Cerebellar cortex (tissue), 1 donor: ENCODE results near the gene CELF4.

Experiments
- DNase-seq: peaks from one replicate; pipeline ENCODE4 v3.0.0-alpha.2; 2015; ENCODE audit warnings: low spot score

The CELF4 gene

GRCh38 chr18:37546651-37547050 is 18.9 kb downstream of the CELF4 start:
- no peak for DNase-seq

DNA sequence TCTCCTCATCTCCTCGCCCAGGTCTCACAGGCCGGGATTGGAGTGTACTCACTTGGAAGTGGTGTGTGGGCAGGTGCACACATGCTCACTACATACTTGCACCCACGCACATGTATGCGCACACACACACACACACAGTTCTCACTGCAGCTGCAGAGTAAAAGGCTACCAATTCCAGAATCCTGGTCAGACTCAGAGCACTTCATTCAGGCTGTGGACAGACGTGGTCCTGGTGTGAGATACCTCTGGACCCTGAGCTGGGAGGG is 19.4 kb downstream of the CELF4 start:
- no peak for DNase-seq

GRCh38 chr18:37545461-37546271 is 19.9 kb downstream of the CELF4 start:
- DNase-seq, result peak; percentile 18

- no peak for DNase-seq
Measured at GRCh38 chr18:37544713-37545112, 20.9 kb downstream of the CELF4 start.

GRCh38 chr18:37544217-37544616 is 21.4 kb downstream of the CELF4 start:
- DNase-seq, result no peak

- DNase-seq, result no peak
Measured at GRCh38 chr18:37543321-37543720, 22.3 kb downstream of the CELF4 start.

- no peak for DNase-seq
Measured at GRCh38 chr18:37541517-37541916, 24.1 kb downstream of the CELF4 start.

- no peak for DNase-seq
Measured at GRCh38 chr18:37540424-37541138, 25.0 kb downstream of the CELF4 start.

DNA sequence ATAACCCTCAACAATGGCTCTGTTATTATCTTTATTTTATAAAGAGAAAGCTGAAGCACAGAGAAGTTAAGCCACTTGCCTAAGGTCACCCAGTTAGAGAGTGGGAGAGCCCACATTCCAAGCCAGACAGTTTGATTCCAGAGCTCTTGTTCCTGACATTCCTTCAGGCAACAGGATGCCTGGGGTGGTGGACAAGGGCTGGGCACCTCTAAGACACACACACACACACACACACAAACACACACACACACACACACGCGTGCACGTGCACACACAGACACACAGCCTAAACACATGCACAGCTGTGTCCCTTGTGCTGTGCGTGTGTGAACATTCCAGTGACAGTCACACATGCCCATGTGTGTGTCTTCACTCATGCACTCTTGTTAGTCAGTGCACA is 26.4 kb downstream of the CELF4 start:
- no peak for DNase-seq

GRCh38 chr18:37538526-37539205 is 26.9 kb downstream of the CELF4 start:
- peak; percentile 58 for DNase-seq

DNA sequence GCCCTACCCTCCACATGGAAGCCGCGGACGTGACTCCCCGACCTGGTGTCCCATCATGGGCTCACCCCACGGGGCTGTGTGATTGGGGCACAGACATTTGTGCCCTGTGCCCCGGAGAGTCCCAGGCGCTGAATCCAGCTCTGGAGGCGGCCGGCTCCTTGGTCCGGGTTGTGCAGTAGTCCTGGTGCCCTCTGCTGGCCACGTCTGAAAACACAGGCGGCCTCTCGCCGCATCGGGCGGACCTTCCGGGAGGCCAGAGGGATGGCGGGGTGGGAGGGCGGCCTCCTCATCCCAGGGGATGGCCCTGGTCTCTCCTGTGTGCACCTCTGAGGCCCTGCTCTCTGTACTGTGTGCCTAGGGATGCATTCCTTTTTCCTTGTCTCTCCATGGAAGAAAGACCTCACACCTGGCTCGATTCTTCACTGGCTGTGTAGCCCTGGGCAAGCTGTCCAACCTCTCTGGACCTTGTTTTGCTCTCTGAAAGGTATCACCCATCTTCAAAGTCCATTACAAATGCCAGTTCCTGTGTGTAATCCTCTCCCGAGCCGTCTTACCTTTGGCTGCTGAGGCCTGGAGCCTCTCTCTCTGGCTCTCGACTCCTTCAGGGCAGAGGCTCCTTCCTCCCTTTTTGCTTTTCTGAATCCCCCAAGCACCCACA is 27.6 kb downstream of the CELF4 start:
- peak; percentile 70 for DNase-seq

DNA sequence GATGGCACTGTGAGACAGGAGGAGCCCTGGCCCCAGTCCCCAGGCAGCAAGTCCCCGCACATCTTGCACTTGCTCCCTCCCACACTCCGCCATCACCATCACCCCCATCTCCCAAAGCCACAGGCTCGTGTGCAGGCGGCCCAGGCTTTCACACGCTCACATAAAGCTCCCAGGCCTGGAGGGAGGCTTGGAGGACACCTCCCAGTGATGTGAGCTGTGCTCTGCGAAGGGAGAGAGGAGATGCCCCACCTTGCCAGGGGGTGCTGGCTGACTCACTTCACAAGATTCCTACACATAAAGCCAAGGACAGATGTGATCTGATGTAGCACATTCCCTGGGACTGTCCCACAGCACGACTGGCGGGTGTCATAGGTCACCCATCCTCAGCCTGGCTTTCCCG is 28.9 kb downstream of the CELF4 start:
- no peak for DNase-seq

DNA sequence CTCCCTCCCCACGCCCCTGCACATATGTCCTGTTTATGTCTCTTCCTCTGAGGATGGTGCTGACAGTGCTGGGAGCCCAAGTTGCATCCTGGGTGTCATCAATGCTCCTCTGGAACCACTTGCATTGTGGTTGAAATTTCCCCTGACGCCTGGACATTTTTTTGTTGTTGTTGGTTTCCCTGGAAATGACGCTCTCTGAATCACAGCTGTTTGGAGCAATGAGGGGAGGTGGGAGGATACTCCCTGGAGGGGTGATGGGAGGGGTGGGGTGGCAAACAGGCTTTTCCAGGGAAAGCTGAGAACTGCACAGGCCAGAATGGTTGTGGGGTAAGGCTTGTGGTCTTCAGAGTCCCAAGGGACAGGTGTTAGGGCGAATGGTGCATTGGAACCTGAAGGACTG is 29.6 kb downstream of the CELF4 start:
- no peak for DNase-seq

DNA sequence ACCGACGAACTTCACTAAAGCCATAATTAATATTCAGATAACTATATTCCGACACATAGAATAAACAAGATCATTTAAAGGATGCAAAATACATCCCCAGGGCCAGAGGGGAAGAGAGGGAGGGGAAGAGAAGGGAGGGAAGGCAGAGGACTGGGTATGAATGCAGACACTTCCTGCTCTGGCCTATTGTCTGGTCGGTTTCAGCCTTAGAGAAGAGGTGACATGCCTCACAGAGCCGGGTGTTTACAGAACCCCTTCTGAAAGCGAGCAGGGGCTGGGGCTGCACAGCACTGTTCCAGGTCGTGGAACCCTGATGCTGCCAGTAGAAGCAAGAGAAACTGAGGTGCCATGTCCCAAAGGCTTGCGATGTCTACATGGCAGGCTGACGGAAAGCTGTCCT is 31.0 kb downstream of the CELF4 start:
- DNase-seq, result no peak

GRCh38 chr18:37533647-37534584 is 31.7 kb downstream of the CELF4 start:
- DNase-seq, result peak; percentile 49

DNA sequence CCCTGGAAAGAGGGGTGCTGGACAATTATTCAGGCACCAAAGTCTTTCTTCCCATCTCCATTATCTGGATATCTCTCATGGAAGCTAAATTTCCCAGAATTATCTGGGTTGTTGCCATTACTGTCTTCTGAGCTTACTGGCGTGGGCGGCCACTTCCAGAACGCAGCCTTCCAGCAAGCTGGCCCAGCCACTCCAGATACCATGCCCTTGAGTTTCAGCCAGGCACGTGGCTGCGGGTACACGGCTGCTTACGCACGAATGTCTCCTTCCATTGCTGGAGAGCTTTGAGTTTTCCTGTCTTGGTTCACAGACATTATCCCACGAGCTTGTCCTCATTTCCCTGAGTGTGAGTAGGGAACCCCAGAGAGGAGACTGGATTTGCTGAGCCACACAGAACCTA is 32.7 kb downstream of the CELF4 start:
- DNase-seq, result peak; percentile 42

- no peak for DNase-seq
Measured at GRCh38 chr18:37529863-37530262, 35.7 kb downstream of the CELF4 start.

DNA sequence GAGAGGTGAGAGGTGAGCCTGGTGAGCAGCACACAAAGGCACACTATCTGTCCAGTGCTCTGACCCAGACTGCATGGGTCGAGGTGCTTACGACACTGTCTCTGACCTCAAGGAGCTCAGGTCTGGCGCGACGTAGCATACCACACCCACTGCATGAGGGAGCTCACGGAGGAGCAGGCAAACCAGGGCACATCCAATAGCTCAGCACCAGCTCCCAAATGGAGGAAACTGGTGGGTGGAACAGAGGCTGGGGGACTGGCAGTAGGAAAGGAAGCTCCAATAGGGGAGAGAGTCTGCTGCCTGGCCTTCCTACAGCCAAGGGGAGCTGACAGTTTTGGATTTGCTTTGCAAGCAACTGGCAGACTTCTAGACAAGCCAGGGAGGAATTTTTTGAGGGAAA is 36.3 kb downstream of the CELF4 start:
- no peak for DNase-seq

- no peak for DNase-seq
Measured at GRCh38 chr18:37527395-37527794, 38.2 kb downstream of the CELF4 start.

- no peak for DNase-seq
Measured at GRCh38 chr18:37525262-37525585, 40.4 kb downstream of the CELF4 start.

- DNase-seq, result no peak
Measured at GRCh38 chr18:37524498-37525261, 40.9 kb downstream of the CELF4 start.
